Activated T-helper 1 cell treated with anti-CD3 and anti-CD28 coated beads, Interleukin-12 subunit alpha, Interleukin-12 subunit beta, Interleukin-2, Interleukin-4 antibody, amounts not matched to agents 30 ng/mL and 10 ng/mL and 1 ng/mL, durations not matched to agents 14 hours and 24 hours and 36 hours (primary cell): ENCODE results near the gene NKAIN2. TPM values are rescaled to one million over a fixed set of nuclear protein-coding genes. Genes with fewer than 3 reads are reported as not detected.

Experiments used
- DNase-seq: peaks from one replicate; pipeline ENCODE4 v3.0.0; 2021; ENCODE audit warnings: low spot score
- H3K27ac Mint-ChIP-seq: one replicate; pipeline ENCODE4 v1.8.0; 2021; ENCODE audit warnings: mild to moderate bottlenecking, mixed read lengths
- H3K27me3 Mint-ChIP-seq: one replicate; pipeline ENCODE4 v1.8.0; 2022; ENCODE audit warnings: mild to moderate bottlenecking, moderate library complexity, mixed read lengths; ENCODE audit not compliant: insufficient read depth
- H3K36me3 Mint-ChIP-seq: one replicate; pipeline ENCODE4 v1.8.0; 2021; ENCODE audit warnings: low read depth, mixed read lengths
- H3K4me1 Mint-ChIP-seq: one replicate; pipeline ENCODE4 v1.8.0; 2021; ENCODE audit warnings: low read depth, mixed read lengths
- H3K4me3 Mint-ChIP-seq: one replicate; pipeline ENCODE4 v1.8.0; 2021; ENCODE audit warnings: mild to moderate bottlenecking, moderate library complexity, mixed read lengths
- H3K9me3 Mint-ChIP-seq: one replicate; pipeline ENCODE4 v1.8.0; 2021; ENCODE audit warnings: mixed read lengths
- intact Hi-C: fragments of 100-400 bp; cut with micrococcal nuclease; formaldehyde crosslinking; loops from one replicate; pipeline ENCODE4 v1.15.1; 2024
- total RNA-seq: library from RNA; stranded (reverse); gene quantifications from 2 replicates; pipeline ENCODE4 v1.2.3, GENCODE V29; 2022

NKAIN2 gene
- total RNA-seq, 1 donor from 2014 or later, result not detected

GRCh38 chr6:124753562-124754105 lies 950.0 kb downstream of the NKAIN2 start:
- Mint-ChIP-seq H3K4me3 (no peak overlapping the region), H3K4me1 (no peaks in the 10 kb centered on the region), H3K27ac (no peak overlapping the region), H3K9me3 (peaks cover 3% of the 10 kb centered on the region), H3K27me3 (no peaks in the 10 kb centered on the region), H3K36me3 (no peaks in the 10 kb centered on the region)
- intact Hi-C loops, result no loop called here
- DNase-seq, result no peak

DNA sequence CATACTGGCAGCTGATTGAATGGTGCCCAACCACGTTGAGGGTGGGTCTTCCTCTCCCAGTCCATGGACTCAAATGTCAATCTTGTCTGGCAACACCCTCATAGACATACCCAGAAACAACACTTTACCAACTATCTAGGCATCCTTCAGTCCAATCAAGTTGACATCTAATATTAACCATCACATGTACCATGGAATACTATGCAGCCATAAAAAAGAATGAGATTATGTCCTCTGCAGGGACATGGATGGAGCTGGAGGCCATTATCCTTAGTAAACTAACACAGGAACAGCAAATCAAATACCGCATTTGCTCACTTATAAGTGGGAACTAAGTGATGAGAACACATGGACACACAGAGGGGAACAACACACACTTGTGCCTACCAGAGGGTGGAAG lies 951.7 kb downstream of the NKAIN2 start:
- intact Hi-C loops, result no loop called here
- H3K4me3 Mint-ChIP-seq, result no peak overlapping the region
- no peak for DNase-seq
- no peak overlapping the region for H3K27ac Mint-ChIP-seq
- no peaks in the 10 kb centered on the region for H3K4me1 Mint-ChIP-seq
- H3K36me3 Mint-ChIP-seq, result no peaks in the 10 kb centered on the region
- peaks cover 3% of the 10 kb centered on the region for H3K9me3 Mint-ChIP-seq
- no peaks in the 10 kb centered on the region for H3K27me3 Mint-ChIP-seq

- Mint-ChIP-seq H3K27me3 (no peaks in the 10 kb centered on the region), H3K36me3 (no peaks in the 10 kb centered on the region), H3K4me1 (no peaks in the 10 kb centered on the region), H3K4me3 (no peak overlapping the region), H3K9me3 (peaks cover 3% of the 10 kb centered on the region), H3K27ac (no peak overlapping the region)
- intact Hi-C loops, result no loop called here
- no peak for DNase-seq
Observed at GRCh38 chr6:124757560-124757959, 953.9 kb downstream of the NKAIN2 start.

DNA sequence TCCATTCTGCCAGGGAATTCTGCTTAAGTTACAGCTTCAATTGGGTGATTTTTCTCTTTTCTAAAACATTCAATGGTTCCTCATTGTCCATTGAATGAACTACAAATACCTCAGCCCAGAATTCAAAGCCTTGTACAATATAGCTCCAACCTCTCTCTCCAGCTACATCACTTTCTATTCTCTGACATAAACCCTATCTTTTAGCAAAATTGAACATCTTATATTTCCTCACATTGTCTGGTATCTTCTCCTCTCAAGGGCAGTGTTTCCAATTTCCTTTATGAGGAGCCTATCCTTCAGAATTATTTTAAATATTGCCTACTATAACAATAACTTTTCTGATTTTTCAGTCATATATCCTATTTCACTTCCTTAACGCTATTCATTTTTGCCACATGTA lies 955.0 kb downstream of the NKAIN2 start:
- DNase-seq, result no peak
- Mint-ChIP-seq H3K9me3 (peaks cover 3% of the 10 kb centered on the region), H3K27me3 (no peaks in the 10 kb centered on the region), H3K4me1 (no peaks in the 10 kb centered on the region), H3K4me3 (no peak overlapping the region), H3K27ac (no peak overlapping the region), H3K36me3 (no peaks in the 10 kb centered on the region)
- intact Hi-C loops, result no loop called here

GRCh38 chr6:124765280-124765679 lies 961.6 kb downstream of the NKAIN2 start:
- H3K9me3 Mint-ChIP-seq, result no peaks in the 10 kb centered on the region
- no peak overlapping the region for H3K4me3 Mint-ChIP-seq
- H3K27me3 Mint-ChIP-seq, result no peaks in the 10 kb centered on the region
- no peaks in the 10 kb centered on the region for H3K4me1 Mint-ChIP-seq
- intact Hi-C loops, result no loop called here
- no peaks in the 10 kb centered on the region for H3K36me3 Mint-ChIP-seq
- no peak for DNase-seq
- no peak overlapping the region for H3K27ac Mint-ChIP-seq

DNA sequence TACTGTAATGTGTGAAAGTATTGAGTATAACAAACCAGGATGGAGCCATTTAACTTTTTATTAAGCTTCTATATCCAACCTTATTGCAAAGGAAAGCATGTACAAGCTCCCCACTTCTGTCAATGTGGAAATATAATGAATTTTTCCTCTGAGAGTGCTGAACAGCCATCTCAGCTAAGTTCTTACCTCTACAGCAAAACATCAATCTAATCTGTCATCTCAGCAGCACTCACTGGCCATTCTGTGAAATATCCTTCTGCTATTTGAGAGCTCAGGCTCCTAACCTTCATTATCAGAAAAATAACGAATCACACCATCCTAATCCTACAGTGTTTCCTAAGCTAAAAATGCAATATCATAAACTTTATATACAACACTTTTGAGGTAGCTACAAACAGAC lies 964.6 kb downstream of the NKAIN2 start:
- H3K27me3 Mint-ChIP-seq, result no peaks in the 10 kb centered on the region
- no peaks in the 10 kb centered on the region for H3K36me3 Mint-ChIP-seq
- no peak overlapping the region for H3K4me3 Mint-ChIP-seq
- DNase-seq, result no peak
- H3K9me3 Mint-ChIP-seq, result no peaks in the 10 kb centered on the region
- H3K27ac Mint-ChIP-seq, result no peak overlapping the region
- H3K4me1 Mint-ChIP-seq, result no peaks in the 10 kb centered on the region
- intact Hi-C loops, result no loop called here

DNA sequence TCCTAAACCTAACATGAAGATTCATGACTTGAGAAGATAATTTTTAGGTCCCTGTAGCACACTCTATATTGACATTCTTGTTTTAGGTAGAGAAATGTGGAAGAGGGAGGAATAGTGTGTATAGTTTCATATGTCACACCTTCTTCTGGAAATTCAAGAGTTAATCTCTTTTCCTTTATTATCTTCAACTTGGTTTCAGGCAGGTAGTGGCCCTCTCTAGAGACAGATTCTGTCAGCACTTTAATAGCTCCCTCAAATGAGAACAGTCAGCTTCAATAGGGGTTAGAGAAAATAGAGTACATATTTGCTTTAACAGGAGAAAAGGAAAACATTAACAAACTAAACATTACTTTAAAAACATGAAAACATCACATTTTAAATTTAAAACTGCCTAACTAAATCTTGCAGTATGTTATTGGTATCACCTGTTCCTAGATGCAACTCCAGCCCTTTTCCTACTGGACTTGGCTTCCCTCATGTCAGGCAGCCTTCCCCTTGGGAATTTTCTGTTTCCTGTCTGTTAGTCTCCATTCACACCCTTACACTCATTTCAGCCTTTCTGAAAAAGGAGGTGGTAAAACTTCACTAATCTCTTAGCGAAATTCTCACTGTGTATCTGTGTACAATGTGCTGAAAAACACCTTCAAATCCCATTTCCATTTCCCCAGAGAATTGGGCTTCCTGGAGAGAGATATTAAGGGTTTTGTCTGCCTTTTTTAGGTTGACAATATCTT lies 966.3 kb downstream of the NKAIN2 start:
- intact Hi-C loops, result no loop called here
- no peaks in the 10 kb centered on the region for H3K4me1 Mint-ChIP-seq
- H3K36me3 Mint-ChIP-seq, result no peaks in the 10 kb centered on the region
- H3K27ac Mint-ChIP-seq, result no peak overlapping the region
- no peak overlapping the region for H3K4me3 Mint-ChIP-seq
- H3K9me3 Mint-ChIP-seq, result no peaks in the 10 kb centered on the region
- H3K27me3 Mint-ChIP-seq, result no peaks in the 10 kb centered on the region
- no peak for DNase-seq

DNA sequence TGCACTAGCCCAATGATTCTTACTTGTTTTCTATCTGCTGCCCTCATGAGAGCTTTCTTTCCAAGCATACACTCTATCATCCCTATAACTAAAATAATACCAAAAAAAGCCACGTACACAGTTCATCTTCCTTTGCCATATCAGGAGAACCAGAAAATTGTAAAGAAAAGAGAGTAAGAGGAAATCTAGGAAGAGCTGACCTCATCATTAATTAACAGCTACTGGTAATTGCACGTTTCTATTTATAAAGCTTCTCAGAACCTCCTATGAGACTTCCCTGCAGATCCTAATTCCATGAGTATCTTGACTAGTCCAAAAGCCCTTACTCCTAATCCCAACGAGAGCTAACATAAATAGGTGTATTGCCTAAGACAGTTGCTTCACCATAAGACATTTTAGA lies 967.1 kb downstream of the NKAIN2 start:
- no peaks in the 10 kb centered on the region for H3K27me3 Mint-ChIP-seq
- no peaks in the 10 kb centered on the region for H3K4me1 Mint-ChIP-seq
- no peak overlapping the region for H3K4me3 Mint-ChIP-seq
- H3K36me3 Mint-ChIP-seq, result no peaks in the 10 kb centered on the region
- H3K27ac Mint-ChIP-seq, result no peak overlapping the region
- DNase-seq, result no peak
- no peaks in the 10 kb centered on the region for H3K9me3 Mint-ChIP-seq
- intact Hi-C loops, result no loop called here

DNA sequence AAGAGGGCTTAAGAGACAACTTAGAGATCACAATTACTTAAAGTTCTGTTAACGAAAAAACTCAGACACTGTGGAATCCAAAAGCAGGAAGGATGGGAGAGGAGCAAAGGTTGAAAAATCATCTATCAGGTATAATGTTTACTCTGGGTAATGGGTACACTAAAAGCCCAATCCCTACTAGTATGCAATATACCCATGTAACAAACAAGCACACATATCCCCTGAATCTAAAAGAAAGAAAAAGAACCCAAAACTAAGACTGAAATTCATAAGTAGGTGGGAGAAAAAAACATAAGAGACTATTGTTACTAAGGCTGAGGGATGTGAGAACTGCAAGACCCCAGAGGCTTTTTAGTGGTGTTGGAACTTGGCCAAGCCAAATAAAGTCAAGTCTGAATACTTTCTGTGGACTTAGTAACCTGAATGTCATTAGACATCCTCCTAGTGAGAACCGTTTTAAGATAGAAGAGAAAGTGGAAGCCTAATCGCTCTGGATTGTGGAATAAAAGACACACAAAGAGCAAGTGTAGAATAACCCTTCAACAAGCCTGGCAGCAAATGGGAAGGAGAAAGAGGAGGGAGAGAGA lies 969.2 kb downstream of the NKAIN2 start:
- no peaks in the 10 kb centered on the region for H3K4me1 Mint-ChIP-seq
- no peak overlapping the region for H3K4me3 Mint-ChIP-seq
- no peak for DNase-seq
- H3K36me3 Mint-ChIP-seq, result no peaks in the 10 kb centered on the region
- no peaks in the 10 kb centered on the region for H3K9me3 Mint-ChIP-seq
- H3K27me3 Mint-ChIP-seq, result no peaks in the 10 kb centered on the region
- intact Hi-C loops, result no loop called here
- no peak overlapping the region for H3K27ac Mint-ChIP-seq

DNA sequence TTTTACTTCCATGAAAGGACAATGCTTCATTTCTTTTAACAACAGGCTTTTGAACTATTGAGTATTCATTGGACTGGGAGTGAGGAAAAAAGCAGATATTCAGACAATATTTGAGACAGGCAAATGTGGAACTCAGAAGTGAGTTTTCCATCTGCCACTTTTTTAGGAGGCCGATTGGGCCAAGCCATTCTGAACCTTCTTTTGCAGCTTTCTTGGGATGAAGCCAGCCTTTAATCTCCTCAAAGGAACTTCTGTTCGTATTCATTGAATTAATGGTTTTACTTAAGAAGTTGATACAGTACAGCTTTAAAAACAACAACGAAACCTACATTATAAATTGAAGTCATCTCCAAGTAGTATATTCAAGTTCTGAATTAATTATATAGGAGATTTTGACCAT lies 971.5 kb downstream of the NKAIN2 start:
- no peaks in the 10 kb centered on the region for H3K9me3 Mint-ChIP-seq
- intact Hi-C loops, result no loop called here
- DNase-seq, result no peak
- no peak overlapping the region for H3K4me3 Mint-ChIP-seq
- H3K36me3 Mint-ChIP-seq, result no peaks in the 10 kb centered on the region
- no peaks in the 10 kb centered on the region for H3K4me1 Mint-ChIP-seq
- H3K27ac Mint-ChIP-seq, result no peak overlapping the region
- H3K27me3 Mint-ChIP-seq, result no peaks in the 10 kb centered on the region

DNA sequence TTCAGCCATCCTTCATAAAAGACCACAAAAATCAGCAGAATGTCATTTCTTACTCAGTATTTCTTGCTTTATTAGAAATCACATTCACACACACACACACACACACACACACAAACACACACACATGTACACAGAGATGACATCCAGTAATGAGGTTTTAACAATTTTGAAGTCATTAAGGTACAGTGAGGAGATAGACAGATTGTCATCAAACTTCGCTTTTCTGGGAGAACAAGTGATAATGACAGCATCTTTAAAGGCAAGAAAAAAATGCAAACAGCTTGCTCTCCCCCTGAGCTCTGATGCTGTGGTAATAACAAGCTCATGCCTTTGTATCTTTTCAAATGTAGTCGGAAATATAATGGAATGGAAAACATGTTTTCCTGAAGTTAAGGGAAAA lies 974.2 kb downstream of the NKAIN2 start:
- Mint-ChIP-seq H3K27ac (no peak overlapping the region), H3K27me3 (no peaks in the 10 kb centered on the region), H3K9me3 (no peaks in the 10 kb centered on the region), H3K36me3 (no peaks in the 10 kb centered on the region), H3K4me1 (no peaks in the 10 kb centered on the region), H3K4me3 (no peak overlapping the region)
- DNase-seq, result no peak
- intact Hi-C loops, result no loop called here

GRCh38 chr6:124780623-124781022 lies 977.0 kb downstream of the NKAIN2 start:
- Mint-ChIP-seq H3K4me3 (no peak overlapping the region), H3K27me3 (no peaks in the 10 kb centered on the region), H3K27ac (no peak overlapping the region), H3K9me3 (no peaks in the 10 kb centered on the region), H3K4me1 (no peaks in the 10 kb centered on the region), H3K36me3 (no peaks in the 10 kb centered on the region)
- no peak for DNase-seq
- intact Hi-C loops, result no loop called here

GRCh38 chr6:124783344-124783743 lies 979.7 kb downstream of the NKAIN2 start:
- no peak overlapping the region for H3K27ac Mint-ChIP-seq
- H3K36me3 Mint-ChIP-seq, result no peaks in the 10 kb centered on the region
- no peak overlapping the region for H3K4me3 Mint-ChIP-seq
- intact Hi-C loops, result no loop called here
- no peaks in the 10 kb centered on the region for H3K9me3 Mint-ChIP-seq
- DNase-seq, result no peak
- H3K4me1 Mint-ChIP-seq, result no peaks in the 10 kb centered on the region
- H3K27me3 Mint-ChIP-seq, result no peaks in the 10 kb centered on the region
